ENCODE data around the gene ANKRD33B.

The ANKRD33B gene

DNA sequence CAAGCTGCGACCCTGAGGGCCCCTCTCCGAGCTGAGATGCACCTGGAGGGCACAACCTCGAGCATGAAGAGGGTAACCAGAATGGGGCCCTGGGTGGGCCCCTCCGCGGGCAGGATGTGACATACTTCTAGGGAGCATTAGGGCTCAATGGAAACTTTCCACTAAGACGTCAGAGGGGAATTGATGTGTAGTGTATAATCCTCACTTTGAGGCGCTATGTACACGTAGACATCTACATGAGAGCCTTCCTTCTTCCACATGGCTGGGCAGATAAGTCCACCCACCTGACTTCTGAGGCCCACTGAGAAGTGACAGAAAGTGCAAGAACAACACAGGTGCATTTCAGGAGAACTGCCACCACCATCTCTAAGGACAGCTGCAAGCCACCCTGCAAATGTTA is 136.1 kb downstream of the ANKRD33B start:
- no peak for DNase-seq (ENCODE audit: low read depth)

DNA sequence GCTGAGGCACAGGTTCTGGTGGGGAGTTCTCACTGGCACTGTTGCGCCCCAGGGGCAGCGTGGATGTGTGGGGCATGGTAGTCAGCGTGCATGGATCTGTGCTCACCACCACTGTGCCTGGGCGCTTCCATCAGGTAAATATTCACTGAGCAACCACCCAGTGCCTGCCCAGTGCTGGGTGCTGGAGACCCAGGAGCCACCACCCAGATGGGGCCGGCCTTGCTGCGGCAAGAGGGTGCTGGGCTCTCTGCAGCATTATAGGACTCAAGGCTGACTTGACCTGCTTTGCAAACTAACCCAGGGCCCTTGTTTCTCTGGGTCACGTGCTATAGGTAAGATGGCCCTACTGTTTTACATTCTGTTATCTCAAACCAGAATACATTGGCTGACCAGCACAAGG is 136.6 kb downstream of the ANKRD33B start:
- DNase-seq (ENCODE audit: low read depth) = no peak

DNA sequence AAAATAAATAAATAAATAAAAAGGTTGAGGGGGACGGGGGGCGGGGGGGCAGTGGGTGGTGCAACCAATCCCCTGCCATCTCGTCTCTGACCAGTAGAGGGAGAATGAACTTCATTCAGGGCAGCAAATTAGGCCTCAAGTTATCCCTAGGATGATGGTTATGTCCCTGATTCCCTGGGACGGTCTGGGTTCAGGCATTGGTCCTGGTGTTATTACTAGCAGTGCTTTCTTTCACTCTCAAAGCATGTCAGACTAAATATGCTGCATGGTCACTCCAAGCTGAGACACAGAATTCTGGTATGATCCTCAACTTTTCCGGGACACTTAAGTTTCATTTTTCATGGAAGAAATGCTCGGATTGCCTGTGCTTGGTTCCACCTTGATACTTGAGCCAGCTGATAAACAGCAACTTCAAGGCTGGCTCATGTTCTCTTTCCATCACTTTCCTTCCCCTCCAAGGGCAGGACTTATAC is 137.7 kb downstream of the ANKRD33B start:
- no peak for DNase-seq (ENCODE audit: low read depth)

DNA sequence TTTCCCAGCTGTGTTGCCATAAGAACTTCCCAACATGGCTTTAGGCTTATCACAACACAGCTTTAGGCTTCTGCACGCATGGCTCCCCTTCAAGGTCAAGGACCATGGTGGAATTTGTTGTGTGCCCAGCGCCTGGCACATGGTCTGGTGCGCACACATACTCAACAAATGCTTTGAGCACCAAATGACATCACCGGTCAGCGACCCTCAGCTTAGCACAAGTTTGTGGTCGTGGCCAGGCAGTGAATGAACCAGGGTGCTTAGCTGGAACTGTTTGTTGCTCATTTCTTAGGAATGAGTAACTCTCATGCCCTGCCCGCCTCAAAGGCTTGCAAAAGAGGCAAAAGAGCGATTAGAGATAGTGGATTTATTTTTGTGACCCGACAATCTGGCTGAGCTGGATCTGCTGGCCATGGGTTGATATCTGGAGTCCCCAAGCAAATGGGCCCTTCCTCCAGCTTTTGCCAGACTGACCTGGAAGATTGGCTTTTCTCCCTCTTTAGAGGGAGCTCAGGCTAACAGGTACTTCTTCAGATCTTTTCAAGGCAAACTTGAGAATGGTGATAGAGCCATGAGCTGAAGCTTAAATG is 138.3 kb downstream of the ANKRD33B start:
- no peak for DNase-seq (ENCODE audit: low read depth)

DNA sequence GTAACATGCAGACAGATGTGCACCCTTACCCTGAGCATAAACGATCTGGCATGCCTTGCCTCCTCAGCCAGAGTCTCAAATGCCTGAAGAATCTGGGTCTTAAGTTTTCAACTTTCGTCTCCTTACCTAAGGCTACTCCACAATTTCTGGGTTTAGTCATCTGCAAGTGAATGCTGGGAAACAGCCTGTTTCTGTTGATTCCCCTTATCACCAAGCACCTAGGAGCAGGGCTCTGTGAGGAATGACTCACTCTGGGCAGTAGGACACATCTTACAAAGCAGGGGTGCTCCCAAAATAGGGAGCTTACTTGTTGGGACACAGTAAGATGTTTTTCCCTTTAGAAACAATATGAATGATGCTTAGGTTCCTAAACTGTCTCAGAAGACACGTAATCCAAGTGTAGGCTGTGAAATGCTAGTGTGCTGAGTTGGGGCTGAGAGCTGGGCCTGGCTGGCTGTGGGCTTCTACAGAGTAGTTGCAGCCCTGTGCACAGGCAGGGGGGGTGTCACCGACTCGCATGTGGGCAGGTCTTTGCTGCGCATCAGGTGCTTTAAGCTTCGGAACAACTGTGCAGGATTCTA is 139.1 kb downstream of the ANKRD33B start:
- no peak for DNase-seq (ENCODE audit: low read depth)

DNA sequence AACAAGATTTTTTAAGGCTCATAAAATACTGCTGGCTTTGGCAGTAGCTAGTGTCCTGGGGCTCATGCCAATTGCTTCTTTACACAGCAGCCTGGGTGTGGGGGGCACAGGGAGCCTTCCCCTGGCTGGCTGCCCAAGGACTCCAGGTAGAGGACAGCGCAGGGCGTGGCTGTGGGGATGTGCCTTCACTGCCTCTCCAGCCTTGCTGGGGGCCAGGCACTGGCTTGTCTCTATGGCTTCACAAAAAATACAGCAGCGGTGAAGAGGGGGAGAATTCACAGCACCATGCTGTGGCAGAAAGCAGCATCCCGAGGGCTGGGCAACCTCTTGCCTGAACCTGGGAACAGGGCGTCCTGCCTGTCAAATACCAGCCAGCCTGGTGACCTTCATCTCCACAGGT is 139.8 kb downstream of the ANKRD33B start:
- DNase-seq (ENCODE audit: low read depth) = no peak

DNA sequence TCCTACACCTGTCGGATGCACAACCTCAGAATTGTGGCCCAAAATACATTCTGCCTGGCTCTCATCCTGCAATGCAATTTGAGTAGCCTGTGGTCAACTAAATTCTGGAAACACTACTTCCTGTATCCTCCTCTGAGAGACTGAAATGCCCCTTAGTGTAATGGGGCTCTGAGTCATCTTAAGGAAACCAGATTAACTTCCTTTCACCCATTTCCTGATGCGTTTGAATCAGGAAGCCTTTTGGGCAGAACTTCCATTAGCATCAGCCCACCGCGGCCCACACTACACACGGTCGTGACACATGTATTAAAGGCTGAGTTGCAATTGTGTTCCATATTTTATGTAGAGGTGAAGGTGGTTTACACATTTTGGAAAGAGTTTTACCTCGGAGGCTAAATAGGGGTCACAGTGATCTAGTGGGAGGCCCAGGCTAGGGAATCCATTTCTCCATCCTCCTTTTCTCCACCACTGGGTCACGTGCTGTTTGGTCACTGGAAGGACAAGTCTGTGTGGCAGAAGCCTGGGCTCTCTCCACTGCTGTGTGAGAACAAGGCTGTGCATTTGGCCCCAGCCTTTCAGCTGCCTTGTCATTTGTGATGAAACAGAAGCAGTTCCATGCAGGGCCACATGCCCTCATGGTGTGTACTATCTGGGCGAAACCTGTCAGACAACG is 141.2 kb downstream of the ANKRD33B start:
- DNase-seq (ENCODE audit: low read depth) = no peak

DNA sequence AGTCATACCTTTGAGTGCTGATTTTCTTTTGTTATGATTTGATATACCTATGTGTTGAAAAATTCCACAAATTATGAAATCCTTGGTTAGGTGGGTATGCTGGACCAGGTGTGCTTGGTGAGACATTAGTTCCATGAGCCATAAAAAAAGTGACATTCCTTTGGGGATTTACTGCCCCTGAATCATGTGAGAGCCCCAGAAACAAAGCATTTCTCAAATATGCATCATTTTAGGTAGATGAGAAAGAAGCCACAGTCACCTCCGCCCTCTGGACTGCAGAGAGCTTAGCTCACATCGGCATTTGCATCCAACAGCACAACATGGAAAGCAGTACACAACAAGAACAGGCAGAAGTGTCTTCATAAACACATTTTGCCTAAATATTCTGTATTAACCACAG is 141.9 kb downstream of the ANKRD33B start:
- DNase-seq (ENCODE audit: low read depth) = no peak

DNA sequence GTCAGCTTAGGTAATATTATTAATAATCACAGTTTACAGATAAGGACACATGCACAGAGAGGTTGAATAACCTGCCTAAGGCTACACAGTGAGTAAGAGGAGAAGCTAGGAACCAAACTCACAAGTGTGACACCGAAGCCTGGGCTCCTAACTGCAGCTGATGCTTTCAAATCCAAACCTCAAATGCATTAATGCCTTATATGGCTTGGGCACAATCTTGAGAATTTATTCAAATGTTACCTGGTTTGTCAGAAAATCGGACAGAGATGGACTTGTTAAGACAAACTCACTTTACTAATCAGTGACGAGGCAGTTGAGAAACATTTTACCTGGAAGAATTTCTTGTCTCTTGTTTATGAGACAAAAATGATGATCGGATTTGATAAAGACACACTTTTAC is 142.5 kb downstream of the ANKRD33B start:
- DNase-seq (ENCODE audit: low read depth) = no peak

Measured in stimulated activated CD8-positive, alpha-beta memory T cell treated with anti-CD3 and anti-CD28 coated beads, Interleukin-15, amount 100 ng/mL, for 1 hour (primary cell).